IMR-90 (cell line): ENCODE data around the gene TNFRSF13B. TPM values are rescaled to one million over a fixed set of nuclear protein-coding genes. Genes with fewer than 3 reads are reported as not detected.

Experiments used
- ATAC-seq: fragments of 200-7000 bp; cut with Tn5 transposase; 2 replicates; pipeline ENCODE4 v1.9.1; 2020; ENCODE audit warnings: low read depth, mild to moderate bottlenecking, moderate library complexity
- BruUV-seq: library from RNA; stranded (reverse); fragments of 400-500 nt; replicated peaks from 2 replicates; lab custom pipeline; 2021; lab: Mats Ljungman, UMichigan
- CTCF ChIA-PET: fragments of 300-600 bp; formaldehyde crosslinking; extraction: SDS; loops from one replicate; lab custom pipeline; 2021; ENCODE audit warnings: antibody characterized with exemption; lab: Yijun Ruan, JAX
- POLR2A ChIA-PET: fragments of 300-600 bp; sonication (Branson Sonifier 250); formaldehyde crosslinking; loops from one replicate; lab custom pipeline; 2022; ENCODE audit warnings: antibody characterized with exemption; ENCODE audit not compliant: unreplicated experiment; lab: Charles Lee
- DNase-seq: peaks from one replicate; pipeline ENCODE4 v3.0.0; 2013
- H2AFZ ChIP-seq: replicated peaks from 2 replicates; pipeline ENCODE3; 2013; ENCODE audit warnings: low read length, mild to moderate bottlenecking; ENCODE audit not compliant: poor library complexity
- H2AK5ac ChIP-seq: 2 replicates; pipeline ENCODE4 v1.6.1; 2013; ENCODE audit warnings: low read depth, low read length, inconsistent platforms
- H2AK9ac ChIP-seq: replicated peaks from 2 replicates; pipeline ENCODE3; 2013; ENCODE audit warnings: mild to moderate bottlenecking, low read depth, low read length, moderate library complexity; ENCODE audit not compliant: poor library complexity
- H2BK120ac ChIP-seq: 2 replicates; pipeline ENCODE4 v1.6.1; 2013; ENCODE audit warnings: low read depth, low read length, inconsistent platforms
- H2BK15ac ChIP-seq: 3 replicates; pipeline ENCODE4 v1.6.1; 2013; ENCODE audit warnings: low read depth, low read length, inconsistent platforms
- H2BK20ac ChIP-seq: 2 replicates; pipeline ENCODE4 v1.6.1; 2013; ENCODE audit warnings: low read depth, mild to moderate bottlenecking, inconsistent platforms, low read length, moderate library complexity
- H2BK5ac ChIP-seq: 2 replicates; pipeline ENCODE4 v1.6.1; 2013; ENCODE audit warnings: mild to moderate bottlenecking, low read depth, low read length, inconsistent platforms; ENCODE audit not compliant: poor library complexity, severe bottlenecking
- H3K14ac ChIP-seq: replicated peaks from 2 replicates; pipeline ENCODE4 v1.6.1; 2013; ENCODE audit warnings: low read depth, low read length, inconsistent platforms
- H3K18ac ChIP-seq: 2 replicates; pipeline ENCODE4 v1.6.1; 2013; ENCODE audit warnings: low read depth, low read length, control low read depth
- H3K23ac ChIP-seq: 2 replicates; pipeline ENCODE4 v1.6.1; 2013; ENCODE audit warnings: low read depth, low read length, inconsistent platforms
- H3K27ac ChIP-seq: 2 replicates; pipeline ENCODE4 v1.5.1; 2013; ENCODE audit warnings: mild to moderate bottlenecking, control low read depth, low read length; ENCODE audit not compliant: insufficient read depth
- H3K27me3 ChIP-seq: 2 replicates; pipeline ENCODE4 v1.6.1; 2013; ENCODE audit warnings: low read length; ENCODE audit not compliant: control insufficient read depth, insufficient read depth
- H3K36me3 ChIP-seq: 2 replicates; pipeline ENCODE4 v1.6.1; 2013; ENCODE audit warnings: low read length, mixed read lengths; ENCODE audit not compliant: control insufficient read depth, insufficient read depth
- H3K4ac ChIP-seq: 2 replicates; pipeline ENCODE4 v1.6.1; 2013; ENCODE audit warnings: low read depth, low read length, inconsistent platforms
- H3K4me1 ChIP-seq: 2 replicates; pipeline ENCODE4 v1.6.1; 2013; ENCODE audit warnings: low read length, mixed read lengths; ENCODE audit not compliant: control insufficient read depth, insufficient read depth
- H3K4me2 ChIP-seq: 2 replicates; pipeline ENCODE4 v1.6.1; 2013; ENCODE audit warnings: low read depth, mild to moderate bottlenecking, control low read depth, low read length, moderate library complexity
- H3K4me3 ChIP-seq: 2 replicates; pipeline ENCODE4 v1.5.1; 2013; ENCODE audit warnings: low read depth, mild to moderate bottlenecking, control low read depth, low read length, moderate library complexity; ENCODE audit not compliant: insufficient read depth
- H3K56ac ChIP-seq: 2 replicates; pipeline ENCODE4 v1.6.1; 2013; ENCODE audit warnings: low read length, inconsistent platforms; ENCODE audit not compliant: insufficient read depth; ENCODE audit errors: extremely low read depth
- H3K79me1 ChIP-seq, 2 experiments: 2 replicates each; pipeline ENCODE4 v1.6.1; 2013; ENCODE audit warnings: low read length in 2 of 2, inconsistent platforms in 1 of 2, low read depth in 1 of 2
- H3K9ac ChIP-seq: 2 replicates; pipeline ENCODE4 v1.6.1; 2013; ENCODE audit warnings: low read depth, low read length, control low read depth
- H3K9me1 ChIP-seq: 2 replicates; pipeline ENCODE4 v1.6.1; 2013; ENCODE audit warnings: low read length, inconsistent platforms; ENCODE audit not compliant: insufficient read depth
- H3K9me3 ChIP-seq: 2 replicates; pipeline ENCODE4 v1.6.1; 2013; ENCODE audit warnings: low read length; ENCODE audit not compliant: control insufficient read depth, insufficient read depth
- H4K20me1 ChIP-seq: 2 replicates; pipeline ENCODE4 v1.6.1; 2013; ENCODE audit warnings: low read length, inconsistent platforms; ENCODE audit not compliant: insufficient read depth
- H4K5ac ChIP-seq: 2 replicates; pipeline ENCODE4 v1.6.1; 2013; ENCODE audit warnings: mild to moderate bottlenecking, low read depth, low read length, control low read depth
- H4K8ac ChIP-seq, 2 experiments: 2 replicates each; pipeline ENCODE4 v1.6.1; 2013; ENCODE audit warnings: low read depth in 2 of 2, low read length in 2 of 2, control low read depth in 1 of 2, inconsistent platforms in 1 of 2
- H4K91ac ChIP-seq: 2 replicates; pipeline ENCODE4 v1.6.1; 2013; ENCODE audit warnings: low read depth, low read length, inconsistent platforms; ENCODE audit not compliant: insufficient read depth
- ELK1 ChIP-seq: fragments of 150-350 bp; IDR thresholded peaks from 2 replicates; pipeline ENCODE4 v1.6.1; 2016; ENCODE audit warnings: low read depth, mild to moderate bottlenecking, low read length, moderate library complexity, borderline replicate concordance
- MAFK ChIP-seq: IDR thresholded peaks from 2 replicates; pipeline ENCODE4 v1.6.1; 2012; ENCODE audit warnings: low read depth, low read length, improper control_type of control experiment
- WGBS, 2 experiments: methylation state at CpG; one replicate each; pipeline versions ENCODE4 v1.1.5 to v1.1.7; 2013; ENCODE audit warnings: missing lambda C conversion rate in 2 of 2; ENCODE audit not compliant: insufficient read length in 1 of 2; ENCODE audit errors: extremely low coverage in 2 of 2; 5-methylcytosine and 5-hydroxymethylcytosine counted together
- dilution Hi-C: fragments of 300-500 bp; cut with HindIII; formaldehyde crosslinking; loops from one replicate; pipeline ENCODE4 v1.14.3; 2018; ENCODE audit warnings: low sequenced_read_pairs; ENCODE audit not compliant: unreplicated experiment
- in situ Hi-C: fragments of 300-500 bp; cut with MboI; formaldehyde crosslinking; loops from 3 replicates; pipeline ENCODE4 v1.14.3; 2019; ENCODE audit warnings: low sequenced_read_pairs, inconsistent platforms, mixed read lengths
- intact Hi-C: fragments of 100-400 bp; cut with micrococcal nuclease; formaldehyde crosslinking; loops from 2 replicates; pipeline ENCODE4 v1.10.0; 2022
- polyA plus RNA-seq, 3 experiments: library from polyadenylated mRNA; depleted of rRNA; stranded (reverse); fragments of >200 nt; gene quantifications; 2 replicates each; pipeline ENCODE4 v1.2.3, GENCODE V29; 2012; ENCODE audit warnings: low replicate concordance in 1 of 3
- total RNA-seq: library from RNA; depleted of rRNA; stranded (reverse); fragments of >200 nt; gene quantifications from 2 replicates; pipeline ENCODE4 v1.2.3, GENCODE V29; 2012

The TNFRSF13B gene
- total and polyA plus RNA-seq, 2 of the 4 experiments (the other 2 are of a cell fraction), result not detected

- H3K56ac ChIP-seq, result no peak overlapping the region
- H2AFZ ChIP-seq, result no peak overlapping the region
- CTCF ChIA-PET, result interaction anchor here (0.5 to 0.6 kb wide), 2 partner anchors 24 to 63 kb away, joined by 3 read pairs; no protein-coding TSS in a partner anchor
- H2AK5ac ChIP-seq, result no peak overlapping the region
- in situ Hi-C loops, result no loop called here
- peaks cover 47% of the 10 kb centered on the region for H3K27me3 ChIP-seq
- no peak overlapping the region for H3K27ac ChIP-seq
- no peak for ATAC-seq
- H3K79me1 ChIP-seq, result no peaks in the 10 kb centered on the region
- 17% methylated on average over 3 of the region's 8 CpGs; no CpG with 5 or more reads in 1 of the 2 experiments for WGBS, 2 experiments
- no peak overlapping the region for H3K9ac ChIP-seq
- no peaks in the 10 kb centered on the region for H3K9me1 ChIP-seq
- POLR2A ChIA-PET, result no interaction called here
- no TSS peak for BruUV-seq
- H4K5ac ChIP-seq, result no peak overlapping the region
- no peak overlapping the region for H4K8ac ChIP-seq
- H3K18ac ChIP-seq, result no peak overlapping the region
- H3K9me3 ChIP-seq, result no peaks in the 10 kb centered on the region
- no peak overlapping the region for H3K23ac ChIP-seq
- H2BK5ac ChIP-seq, result no peak overlapping the region
- no peak overlapping the region for H2BK120ac ChIP-seq
- intact Hi-C loops, result no loop called here
- dilution Hi-C loops, result no loop called here
- TF ChIP-seq MAFK (no peak), ELK1 (no peak)
- no peaks in the 10 kb centered on the region for H3K36me3 ChIP-seq
- no peak overlapping the region for H4K91ac ChIP-seq
- no peak overlapping the region for H3K14ac ChIP-seq
- no peak overlapping the region for H2AK9ac ChIP-seq
- no peaks in the 10 kb centered on the region for H3K4me1 ChIP-seq
- H3K4me3 ChIP-seq, result no peak overlapping the region
- H2BK15ac ChIP-seq, result no peak overlapping the region
- no peak overlapping the region for H2BK20ac ChIP-seq
- no peak overlapping the region for H3K4me2 ChIP-seq
- DNase-seq, result no peak
- H4K20me1 ChIP-seq, result no peaks in the 10 kb centered on the region
- no peak overlapping the region for H3K4ac ChIP-seq
These were observed 43.4 kb downstream of the TNFRSF13B start for GRCh38 chr17:16928406-16929034.
